Lower lobe of right lung (tissue), 2 donors: Measurements from ENCODE around the gene INPP5D. TPM values are rescaled to one million over a fixed set of nuclear protein-coding genes. Genes with fewer than 3 reads are reported as not detected.

ENCODE experiments used
- ATAC-seq, 2 donors: fragments of 200-7000 bp; cut with Tn5 transposase; one replicate each; pipeline ENCODE4 v1.9.1; 2020 to 2022; ENCODE audit warnings: mild to moderate bottlenecking in 2 of 2, moderate library complexity in 2 of 2
- DNase-seq: peaks from one replicate; pipeline ENCODE4 v3.0.0-alpha.2; 2020
- H3K27ac ChIP-seq: fragments of 200-600 bp; one replicate; pipeline ENCODE4 v1.8.0; 2022
- H3K27me3 ChIP-seq: fragments of 200-600 bp; one replicate; pipeline ENCODE4 v1.8.0; 2022; ENCODE audit warnings: low read depth
- H3K36me3 ChIP-seq: fragments of 200-600 bp; one replicate; pipeline ENCODE4 v1.8.0; 2022; ENCODE audit warnings: mild to moderate bottlenecking
- H3K4me1 ChIP-seq: fragments of 200-600 bp; one replicate; pipeline ENCODE4 v1.8.0; 2022
- H3K4me3 ChIP-seq: fragments of 200-600 bp; one replicate; pipeline ENCODE4 v1.8.0; 2022; ENCODE audit warnings: mild to moderate bottlenecking
- H3K9me3 ChIP-seq: fragments of 200-600 bp; one replicate; pipeline ENCODE4 v1.8.0; 2022
- CTCF ChIP-seq: fragments of 200-600 bp; IDR thresholded peaks from one replicate; pipeline ENCODE4 v1.8.0; 2022; ENCODE audit warnings: antibody characterized with exemption, mild to moderate bottlenecking
- intact Hi-C: fragments of 100-400 bp; cut with DNase I; formaldehyde crosslinking; loops from one replicate; pipeline ENCODE4 v1.11.0; 2022
- total RNA-seq: library from RNA; stranded (reverse); fragmentation: NEBNext Ultra II Directional; extraction: Animal tissue kit (Norgen Biotek cat#: 25700); gene quantifications from one replicate; pipeline ENCODE4 v1.2.1, GENCODE V29; 2021
- donor health status: DM: no; HTN: yes; CAD: no; lungs with severe emphysema.

INPP5D gene
- total RNA-seq, 1 donor from 2014 or later = 32.0 TPM

- H3K4me1 ChIP-seq = no peaks in the 10 kb centered on the region
- H3K9me3 ChIP-seq = peaks cover 9% of the 10 kb centered on the region
- no peaks in the 10 kb centered on the region for H3K36me3 ChIP-seq
- H3K4me3 ChIP-seq = no peak overlapping the region
- H3K27me3 ChIP-seq = no peaks in the 10 kb centered on the region
- DNase-seq (no peak), ATAC-seq (no peak)
- intact Hi-C loops = no loop called here
- H3K27ac ChIP-seq = no peak overlapping the region
- no peak for TF ChIP-seq CTCF
Measured at GRCh38 chr2:233021771-233022170, 38.4 kb upstream of the INPP5D start.

GRCh38 chr2:233022561-233022960 lies 37.6 kb upstream of the INPP5D start:
- H3K27me3 ChIP-seq = no peaks in the 10 kb centered on the region
- intact Hi-C loops = no loop called here
- no peak for DNase-seq
- H3K4me3 ChIP-seq = no peak overlapping the region
- no peaks in the 10 kb centered on the region for H3K36me3 ChIP-seq
- peaks cover 9% of the 10 kb centered on the region for H3K9me3 ChIP-seq
- no peaks in the 10 kb centered on the region for H3K4me1 ChIP-seq
- no peak for ATAC-seq
- H3K27ac ChIP-seq = no peak overlapping the region
- no peak for TF ChIP-seq CTCF

- no peak for TF ChIP-seq CTCF
- no peak for ATAC-seq
- DNase-seq = no peak
- Histone ChIP-seq H3K27ac (no peak overlapping the region), H3K4me3 (no peak overlapping the region), H3K27me3 (no peaks in the 10 kb centered on the region), H3K4me1 (no peaks in the 10 kb centered on the region), H3K36me3 (no peaks in the 10 kb centered on the region), H3K9me3 (peaks cover 5% of the 10 kb centered on the region)
- intact Hi-C loops = no loop called here
Measured at GRCh38 chr2:233023007-233023760, 37.0 kb upstream of the INPP5D start.

GRCh38 chr2:233023761-233024410 lies 36.3 kb upstream of the INPP5D start:
- Histone ChIP-seq H3K9me3 (no peaks in the 10 kb centered on the region), H3K27me3 (no peaks in the 10 kb centered on the region), H3K4me3 (no peak overlapping the region), H3K36me3 (no peaks in the 10 kb centered on the region), H3K27ac (no peak overlapping the region), H3K4me1 (no peaks in the 10 kb centered on the region)
- no peak for TF ChIP-seq CTCF
- DNase-seq (no peak), ATAC-seq (no peak)
- intact Hi-C loops = no loop called here

- TF ChIP-seq CTCF = no peak
- Histone ChIP-seq H3K4me1 (no peaks in the 10 kb centered on the region), H3K9me3 (no peaks in the 10 kb centered on the region), H3K27ac (no peak overlapping the region), H3K36me3 (no peaks in the 10 kb centered on the region), H3K27me3 (no peaks in the 10 kb centered on the region), H3K4me3 (no peak overlapping the region)
- no peak for ATAC-seq
- intact Hi-C loops = no loop called here
- no peak for DNase-seq
Measured at GRCh38 chr2:233025706-233026105, 34.4 kb upstream of the INPP5D start.
